Osteoblast (primary cell): ENCODE results near the gene CRY2. TPM values are rescaled to one million over a fixed set of nuclear protein-coding genes. Genes with fewer than 3 reads are reported as not detected.

Source experiments
- DNase-seq: peaks from one replicate; pipeline ENCODE4 v3.0.0; 2011; ENCODE audit warnings: low spot score, mixed read lengths; ENCODE audit not compliant: insufficient read length; ENCODE audit errors: missing footprints
- H2AFZ ChIP-seq: 2 replicates; pipeline ENCODE4 v1.6.0; 2011; ENCODE audit warnings: mild to moderate bottlenecking, low read length
- H3K27ac ChIP-seq: 2 replicates; pipeline ENCODE4 v1.5.1; 2011; ENCODE audit warnings: mild to moderate bottlenecking, low read depth, low read length, moderate library complexity
- H3K27me3 ChIP-seq: 2 replicates; pipeline ENCODE4 v1.6.0; 2012; ENCODE audit warnings: mild to moderate bottlenecking, control low read depth, inconsistent platforms, low read length, moderate library complexity; ENCODE audit not compliant: insufficient read depth
- H3K36me3 ChIP-seq: 2 replicates; pipeline ENCODE4 v1.5.1; 2011; ENCODE audit warnings: mild to moderate bottlenecking, low read length, control low read depth, moderate library complexity; ENCODE audit not compliant: insufficient read depth
- H3K4me1 ChIP-seq: 2 replicates; pipeline ENCODE4 v1.5.1; 2011; ENCODE audit warnings: mild to moderate bottlenecking, low read length, control low read depth, moderate library complexity; ENCODE audit not compliant: insufficient read depth
- H3K4me2 ChIP-seq: 2 replicates; pipeline ENCODE4 v1.6.0; 2011; ENCODE audit warnings: mild to moderate bottlenecking, low read length; ENCODE audit not compliant: insufficient read depth
- H3K4me3 ChIP-seq: fragments of 200-600 bp; sonication (generic); 3 replicates; pipeline ENCODE4 v1.5.1; 2012; ENCODE audit warnings: mild to moderate bottlenecking, low read length, inconsistent platforms; ENCODE audit not compliant: insufficient read depth
- H3K79me2 ChIP-seq: 2 replicates; pipeline ENCODE4 v1.6.0; 2012; ENCODE audit warnings: mild to moderate bottlenecking, low read length, control low read depth, inconsistent platforms; ENCODE audit not compliant: insufficient read depth
- H3K9me3 ChIP-seq: 2 replicates; pipeline ENCODE4 v1.5.1; 2011; ENCODE audit warnings: low read depth, low read length, control low read depth
- H4K20me1 ChIP-seq: 2 replicates; pipeline ENCODE4 v1.6.0; 2012; ENCODE audit warnings: mild to moderate bottlenecking, low read length, control low read depth; ENCODE audit not compliant: insufficient read depth
- total RNA-seq: library from RNA; depleted of rRNA; stranded (reverse); fragments of >200 nt; gene quantifications from 2 replicates; pipeline ENCODE4 v1.2.3, GENCODE V29; 2012
- TF ChIP-seq, protein P1 (sequence below): IDR thresholded peaks from 2 replicates; pipeline ENCODE4 v1.5.1; 2011; ENCODE audit warnings: mild to moderate bottlenecking, low read depth, low read length, moderate library complexity; ENCODE audit errors: extremely low read depth

Gene CRY2
- total RNA-seq, 1 donor = 21.0 TPM

DNA sequence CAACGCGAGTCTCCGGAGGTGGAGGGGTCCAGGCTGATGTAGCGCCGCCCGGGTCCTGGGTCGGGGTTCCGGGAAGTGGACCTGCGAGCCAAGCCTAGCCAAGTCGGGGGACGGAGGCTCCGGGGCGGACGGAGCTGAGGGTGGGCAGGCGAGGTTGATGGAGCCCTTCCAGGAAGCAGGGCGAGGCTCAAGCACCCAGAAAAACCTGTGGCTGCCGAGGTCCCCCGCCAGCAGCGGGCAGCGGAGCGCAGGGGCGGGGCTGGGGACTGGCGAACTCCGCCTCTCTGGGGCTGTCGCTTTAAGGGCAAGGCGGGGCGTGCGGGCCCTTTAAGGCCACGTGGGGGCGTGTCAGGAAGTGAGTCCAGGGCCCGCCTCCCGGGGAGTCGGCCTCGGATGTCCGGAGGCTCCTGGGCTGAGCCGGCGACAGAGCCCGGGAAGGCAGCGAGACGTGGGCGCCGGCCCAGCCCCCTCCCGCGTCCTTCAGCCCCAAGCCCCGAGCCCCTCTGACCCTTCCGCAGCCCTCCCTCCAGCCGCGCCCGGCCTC lies 42.4 kb upstream of the CRY2 start, which contains the start of gene SLC35C1:
Gene SLC35C1 (plus strand): TSS at position 389 of the 544 bp plus-strand sequence. CDS start 653 bp downstream, outside the sequence.
- Histone ChIP-seq H3K27me3 (no peaks in the 10 kb centered on the region), H3K27ac (peak within 1 kb of the TSS; percentile 89), H3K36me3 (peaks cover 20% of the 10 kb centered on the region), H3K4me3 (peak within 1 kb of the TSS; percentile 97), H3K79me2 (peaks cover 33% of the 10 kb centered on the region), H2AFZ (peak within 1 kb of the TSS; percentile 90), H3K9me3 (no peaks in the 10 kb centered on the region), H4K20me1 (peaks cover 37% of the 10 kb centered on the region), H3K4me2 (peak within 1 kb of the TSS; percentile 97), H3K4me1 (peaks cover 23% of the 10 kb centered on the region)
- TF ChIP-seq, protein P1, sequence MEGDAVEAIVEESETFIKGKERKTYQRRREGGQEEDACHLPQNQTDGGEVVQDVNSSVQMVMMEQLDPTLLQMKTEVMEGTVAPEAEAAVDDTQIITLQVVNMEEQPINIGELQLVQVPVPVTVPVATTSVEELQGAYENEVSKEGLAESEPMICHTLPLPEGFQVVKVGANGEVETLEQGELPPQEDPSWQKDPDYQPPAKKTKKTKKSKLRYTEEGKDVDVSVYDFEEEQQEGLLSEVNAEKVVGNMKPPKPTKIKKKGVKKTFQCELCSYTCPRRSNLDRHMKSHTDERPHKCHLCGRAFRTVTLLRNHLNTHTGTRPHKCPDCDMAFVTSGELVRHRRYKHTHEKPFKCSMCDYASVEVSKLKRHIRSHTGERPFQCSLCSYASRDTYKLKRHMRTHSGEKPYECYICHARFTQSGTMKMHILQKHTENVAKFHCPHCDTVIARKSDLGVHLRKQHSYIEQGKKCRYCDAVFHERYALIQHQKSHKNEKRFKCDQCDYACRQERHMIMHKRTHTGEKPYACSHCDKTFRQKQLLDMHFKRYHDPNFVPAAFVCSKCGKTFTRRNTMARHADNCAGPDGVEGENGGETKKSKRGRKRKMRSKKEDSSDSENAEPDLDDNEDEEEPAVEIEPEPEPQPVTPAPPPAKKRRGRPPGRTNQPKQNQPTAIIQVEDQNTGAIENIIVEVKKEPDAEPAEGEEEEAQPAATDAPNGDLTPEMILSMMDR = no peak
- DNase-seq = peak; percentile 99

DNA sequence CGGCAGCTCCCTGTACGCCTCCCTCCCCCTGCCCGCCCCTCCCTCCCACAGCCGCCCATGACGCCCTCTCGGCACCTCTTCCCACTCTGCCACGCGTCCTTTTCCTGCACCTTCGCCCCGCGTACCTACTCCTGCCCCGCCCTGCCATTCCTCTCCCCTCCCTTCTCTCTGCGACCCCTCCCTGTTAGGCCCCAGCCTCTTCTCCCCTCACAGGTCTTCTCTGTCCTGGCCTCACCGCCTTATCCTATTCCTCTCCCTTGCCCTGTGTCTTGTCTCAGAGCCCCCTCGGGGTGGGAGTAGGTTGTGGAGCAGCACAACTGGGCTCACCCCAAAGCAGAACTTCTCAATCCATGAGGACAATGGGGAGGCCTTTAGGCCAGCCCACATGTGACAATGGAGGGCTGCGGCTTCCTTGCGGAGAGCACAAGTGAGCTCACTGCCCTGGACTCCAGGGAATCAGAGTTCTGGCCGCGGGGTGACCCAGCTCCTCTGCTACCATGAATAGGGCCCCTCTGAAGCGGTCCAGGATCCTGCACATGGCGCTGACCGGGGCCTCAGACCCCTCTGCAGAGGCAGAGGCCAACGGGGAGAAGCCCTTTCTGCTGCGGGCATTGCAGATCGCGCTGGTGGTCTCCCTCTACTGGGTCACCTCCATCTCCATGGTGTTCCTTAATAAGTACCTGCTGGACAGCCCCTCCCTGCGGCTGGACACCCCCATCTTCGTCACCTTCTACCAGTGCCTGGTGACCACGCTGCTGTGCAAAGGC lies 41.8 kb upstream of the CRY2 start:
- H3K27me3 ChIP-seq = no peaks in the 10 kb centered on the region
- peaks cover 22% of the 10 kb centered on the region for H3K36me3 ChIP-seq
- peak overlapping the region; percentile 97 for H3K4me2 ChIP-seq
- peak overlapping the region; percentile 90 for H2AFZ ChIP-seq
- H3K79me2 ChIP-seq = peaks cover 33% of the 10 kb centered on the region
- peak overlapping the region; percentile 97 for H3K4me3 ChIP-seq
- peak overlapping the region; percentile 89 for H3K27ac ChIP-seq
- DNase-seq = peak; percentile 94
- peaks cover 43% of the 10 kb centered on the region for H4K20me1 ChIP-seq
- TF ChIP-seq, protein P1 = no peak
- H3K4me1 ChIP-seq = peaks cover 23% of the 10 kb centered on the region
- H3K9me3 ChIP-seq = no peaks in the 10 kb centered on the region

DNA sequence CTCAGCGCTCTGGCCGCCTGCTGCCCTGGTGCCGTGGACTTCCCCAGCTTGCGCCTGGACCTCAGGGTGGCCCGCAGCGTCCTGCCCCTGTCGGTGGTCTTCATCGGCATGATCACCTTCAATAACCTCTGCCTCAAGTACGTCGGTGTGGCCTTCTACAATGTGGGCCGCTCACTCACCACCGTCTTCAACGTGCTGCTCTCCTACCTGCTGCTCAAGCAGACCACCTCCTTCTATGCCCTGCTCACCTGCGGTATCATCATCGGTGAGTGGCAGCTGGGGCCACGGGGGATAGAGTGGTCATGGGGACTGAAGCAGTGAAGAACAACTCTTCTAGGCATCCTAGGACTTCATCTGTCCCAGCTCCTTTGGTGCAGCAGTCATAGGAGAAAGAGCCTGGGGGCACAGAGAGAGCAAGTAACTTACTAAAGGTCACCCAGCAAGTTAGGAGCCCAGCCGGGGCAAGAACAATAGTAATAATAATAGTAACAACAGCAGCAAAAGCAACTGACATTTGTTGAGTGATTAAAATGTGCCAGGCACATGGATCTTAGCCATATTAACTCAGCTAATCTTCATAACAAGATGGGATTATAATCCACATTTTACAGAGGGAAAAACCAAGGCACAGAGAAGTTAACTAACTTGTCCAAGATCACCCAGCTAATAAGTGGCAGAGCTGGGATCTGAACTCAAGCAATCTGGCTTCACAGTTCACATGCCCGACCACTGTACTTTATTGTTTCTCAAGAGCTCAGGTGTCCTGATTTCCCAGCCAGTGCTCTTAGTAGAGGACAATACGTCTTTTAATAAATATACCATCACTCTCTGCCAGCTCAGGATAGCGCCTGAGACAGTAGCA lies 41.0 kb upstream of the CRY2 start:
- Histone ChIP-seq H3K4me3 (peak overlapping the region; percentile 97), H3K4me2 (peak overlapping the region; percentile 97), H4K20me1 (peaks cover 45% of the 10 kb centered on the region), H3K9me3 (no peaks in the 10 kb centered on the region), H3K4me1 (peaks cover 23% of the 10 kb centered on the region), H3K27ac (peak overlapping the region; percentile 89), H3K36me3 (peaks cover 30% of the 10 kb centered on the region), H2AFZ (no peak overlapping the region), H3K27me3 (no peaks in the 10 kb centered on the region), H3K79me2 (peaks cover 33% of the 10 kb centered on the region)
- no peak for DNase-seq
- TF ChIP-seq, protein P1 = no peak
